Measurements from ENCODE around the gene SHTN1.

SHTN1 gene

GRCh38 chr10:116947841-116948529, 57.0 kb downstream of the SHTN1 start:
- Histone ChIP-seq H2AFZ (no peak overlapping the region), H3K4me2 (ENCODE audit: low read length) (no peak overlapping the region), H3K79me2 (no peaks in the 10 kb centered on the region), H3K27me3 (ENCODE audit: control insufficient read depth, insufficient read depth, low read length) (no peaks in the 10 kb centered on the region), H3K27ac (no peak overlapping the region), H3K9ac (no peak overlapping the region), H3K4me3 (ENCODE audit: low read depth, low read length) (no peak overlapping the region), H3K9me3 (ENCODE audit: control insufficient read depth, low read length) (no peaks in the 10 kb centered on the region), H3K36me3 (ENCODE audit: control insufficient read depth, insufficient read depth, low read length) (no peaks in the 10 kb centered on the region), H3K4me1 (peaks cover 16% of the 10 kb centered on the region)
- no peak for TF ChIP-seq CTCF (IDR thresholded peaks at IDR 0.05)

DNA sequence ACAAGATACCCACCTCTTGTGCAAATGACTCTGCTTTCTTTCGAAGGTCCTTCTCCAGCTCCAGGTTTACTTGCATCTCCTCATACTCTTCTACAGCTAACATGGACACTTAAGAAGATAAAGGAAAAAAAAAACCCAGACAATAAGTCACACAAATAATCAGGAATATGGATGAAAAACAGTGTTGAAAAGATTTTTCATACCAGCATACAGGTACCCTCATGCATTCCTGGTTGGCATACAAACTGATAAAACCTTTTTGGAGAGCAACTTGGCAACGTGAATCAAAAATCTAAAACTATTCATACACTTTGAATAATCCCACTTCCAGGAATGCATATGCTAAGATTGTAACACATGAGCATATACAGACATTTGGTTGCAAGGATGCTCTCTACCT, 60.1 kb downstream of the SHTN1 start:
- peak overlapping the region; percentile 74 for H3K27ac ChIP-seq

DNA sequence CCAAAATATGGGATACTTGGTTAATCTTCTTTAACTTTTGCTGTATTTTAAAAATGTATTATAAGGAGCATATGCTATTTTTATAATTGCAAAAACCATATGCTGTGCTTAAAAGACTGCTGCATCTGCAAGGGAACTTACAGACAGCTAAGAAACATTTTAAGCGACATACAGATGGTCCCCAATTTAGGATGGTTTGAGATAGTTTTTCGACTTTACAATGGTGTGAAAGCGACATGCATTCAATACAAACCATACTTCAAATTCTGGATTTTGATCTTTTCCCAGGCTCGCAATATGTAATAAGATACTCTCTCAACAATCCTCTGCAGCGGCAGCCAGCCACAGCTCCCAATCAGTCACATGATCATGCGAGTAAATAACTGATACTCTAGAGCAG, 73.2 kb downstream of the SHTN1 start:
- Histone ChIP-seq H3K36me3 (ENCODE audit: control insufficient read depth, insufficient read depth, low read length) (no peaks in the 10 kb centered on the region), H2AFZ (no peak overlapping the region), H3K4me1 (no peaks in the 10 kb centered on the region), H3K9ac (no peak overlapping the region), H3K4me3 (ENCODE audit: low read depth, low read length) (no peak overlapping the region), H3K9me3 (ENCODE audit: control insufficient read depth, low read length) (no peaks in the 10 kb centered on the region), H3K79me2 (no peaks in the 10 kb centered on the region), H3K27me3 (ENCODE audit: control insufficient read depth, insufficient read depth, low read length) (no peaks in the 10 kb centered on the region), H3K27ac (no peak overlapping the region), H3K4me2 (ENCODE audit: low read length) (no peak overlapping the region)
- no peak for TF ChIP-seq CTCF (IDR thresholded peaks at IDR 0.05)

More for the DNA sequence above, 60.1 kb downstream of the SHTN1 start:
- Histone ChIP-seq H3K9me3 (ENCODE audit: control insufficient read depth, low read length) (no peaks in the 10 kb centered on the region), H3K4me3 (ENCODE audit: low read depth, low read length) (no peak overlapping the region), H3K79me2 (no peaks in the 10 kb centered on the region), H3K27me3 (ENCODE audit: control insufficient read depth, insufficient read depth, low read length) (no peaks in the 10 kb centered on the region), H3K36me3 (ENCODE audit: control insufficient read depth, insufficient read depth, low read length) (no peaks in the 10 kb centered on the region), H3K4me1 (peaks cover 17% of the 10 kb centered on the region), H2AFZ (peak overlapping the region; percentile 40), H3K4me2 (ENCODE audit: low read length) (no peak overlapping the region), H3K9ac (no peak overlapping the region)
- no peak for TF ChIP-seq CTCF (IDR thresholded peaks at IDR 0.05)

DNA sequence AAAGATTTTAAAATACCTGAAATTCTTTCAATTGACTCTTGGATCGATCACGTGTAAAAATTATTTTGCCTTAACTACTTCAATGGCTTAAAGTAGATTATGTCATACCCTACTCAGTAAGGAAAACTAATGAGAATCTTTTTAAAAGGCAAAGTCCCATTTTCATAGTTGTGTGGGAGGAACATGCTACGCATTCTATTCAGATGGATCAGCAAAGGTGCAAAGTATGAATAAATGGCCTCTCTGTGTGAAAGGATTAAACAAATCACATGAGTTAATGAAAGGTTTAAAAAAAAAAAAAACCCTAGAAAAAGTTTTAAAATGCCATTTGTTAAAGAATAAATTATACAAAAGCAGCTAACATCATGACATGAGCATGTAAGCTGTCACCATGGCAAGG, 78.6 kb downstream of the SHTN1 start:
- Histone ChIP-seq H3K4me3 (ENCODE audit: low read depth, low read length) (no peak overlapping the region), H3K4me1 (no peaks in the 10 kb centered on the region), H3K27me3 (ENCODE audit: control insufficient read depth, insufficient read depth, low read length) (no peaks in the 10 kb centered on the region), H2AFZ (no peak overlapping the region), H3K4me2 (ENCODE audit: low read length) (no peak overlapping the region), H3K36me3 (ENCODE audit: control insufficient read depth, insufficient read depth, low read length) (no peaks in the 10 kb centered on the region), H3K9me3 (ENCODE audit: control insufficient read depth, low read length) (no peaks in the 10 kb centered on the region), H3K79me2 (no peaks in the 10 kb centered on the region), H3K9ac (no peak overlapping the region), H3K27ac (no peak overlapping the region)
- no peak for TF ChIP-seq CTCF (IDR thresholded peaks at IDR 0.05)

DNA sequence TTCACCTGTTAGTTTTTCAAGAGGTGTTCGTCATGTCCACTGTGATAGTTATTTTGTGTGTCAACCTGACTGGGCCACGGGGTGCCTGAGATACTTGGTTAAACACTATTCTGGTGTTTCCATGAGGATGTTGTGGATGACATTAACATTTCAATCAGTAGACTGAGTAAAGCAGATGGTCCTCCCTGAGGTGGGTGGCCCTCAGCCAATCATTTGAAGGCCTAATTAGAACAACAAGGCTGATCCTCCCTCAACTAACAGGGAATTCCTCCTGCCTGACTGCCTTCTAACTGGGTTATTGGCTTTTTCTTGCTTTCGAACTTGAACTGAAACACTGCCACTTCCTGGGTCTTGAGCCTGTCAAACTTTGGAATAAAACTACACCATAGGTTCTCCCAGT, 79.9 kb downstream of the SHTN1 start:
- Histone ChIP-seq H3K79me2 (no peaks in the 10 kb centered on the region), H3K4me3 (ENCODE audit: low read depth, low read length) (no peak overlapping the region)
- TF ChIP-seq CTCF (IDR thresholded peaks at IDR 0.05): no peak

More for the DNA sequence above, 79.9 kb downstream of the SHTN1 start:
- Histone ChIP-seq H3K27ac (no peak overlapping the region), H3K27me3 (ENCODE audit: control insufficient read depth, insufficient read depth, low read length) (no peaks in the 10 kb centered on the region), H2AFZ (no peak overlapping the region), H3K9me3 (ENCODE audit: control insufficient read depth, low read length) (no peaks in the 10 kb centered on the region), H3K4me2 (ENCODE audit: low read length) (no peak overlapping the region), H3K9ac (no peak overlapping the region), H3K36me3 (ENCODE audit: control insufficient read depth, insufficient read depth, low read length) (no peaks in the 10 kb centered on the region), H3K4me1 (peaks cover 9% of the 10 kb centered on the region)

All from parathyroid adenoma (tissue), 2 donors.